ENCODE results near the gene IFIT1B.
A peak's percentile ranks its signal among the peaks of the same experiment; 100 is the strongest.

The IFIT1B gene

GRCh38 chr10:89414146-89414878 is 36.5 kb downstream of the IFIT1B start, which contains the start of gene IFIT5:
TSS of gene IFIT5 (plus strand) at chr10:89414568. CDS start at chr10:89414799, 231 bp downstream.
- peak; percentile 67 to 83 for DNase-seq

- peak; percentile 26 to 60 for DNase-seq
These were observed 37.3 kb downstream of the IFIT1B start for GRCh38 chr10:89414879-89415821.

- DNase-seq, result no peak
These were observed 38.6 kb downstream of the IFIT1B start for GRCh38 chr10:89416465-89416864.

GRCh38 chr10:89419548-89419947 is 41.7 kb downstream of the IFIT1B start:
- no peak for DNase-seq

- DNase-seq, result no peak
These were observed 43.2 kb downstream of the IFIT1B start for GRCh38 chr10:89421018-89421476.

- no peak for DNase-seq
These were observed 47.1 kb downstream of the IFIT1B start for GRCh38 chr10:89425000-89425399.

GRCh38 chr10:89426230-89426868 is 48.5 kb downstream of the IFIT1B start:
- peak in 1 of 2 donors; percentile 32 for DNase-seq

GRCh38 chr10:89427629-89428028 is 49.8 kb downstream of the IFIT1B start:
- no peak for DNase-seq

GRCh38 chr10:89428877-89429276 is 51.0 kb downstream of the IFIT1B start:
- no peak for DNase-seq

- no peak for DNase-seq
These were observed 54.1 kb downstream of the IFIT1B start for GRCh38 chr10:89431977-89432376.

Measured in bone marrow (tissue), 2 donors.